ENCODE measurements around the gene SPDYE2.
A peak's percentile ranks its signal among the peaks of the same experiment; 100 is the strongest.
"Not testable (repeated sequence)": the region's sequence is repeated elsewhere in the genome, so short reads cannot be mapped to it uniquely, and the experiment has no call there.

Gene SPDYE2

DNA sequence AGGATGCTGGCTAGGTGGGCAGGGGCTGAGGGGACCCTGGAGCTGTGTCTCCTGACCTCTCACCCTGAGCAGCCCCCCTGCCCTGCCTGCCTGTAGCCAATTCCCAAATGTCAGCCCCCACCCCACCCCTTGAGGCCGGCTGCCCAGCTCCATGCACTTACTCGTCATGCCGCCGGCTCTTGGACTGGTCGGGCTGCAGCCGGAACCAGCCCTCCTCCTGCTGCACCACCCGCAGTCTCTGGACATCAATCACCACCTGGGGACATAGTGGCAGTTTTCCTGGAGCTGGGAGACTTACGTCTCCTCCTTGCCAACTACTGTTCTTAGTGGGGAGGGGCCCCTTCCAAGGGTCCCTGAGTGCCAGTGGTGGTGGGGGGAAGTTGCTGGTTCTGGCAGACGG lies 48.7 kb downstream of the SPDYE2 start:
- FAIRE-seq; DNase-seq (ENCODE audit: low spot score): not testable (repeated sequence)

DNA sequence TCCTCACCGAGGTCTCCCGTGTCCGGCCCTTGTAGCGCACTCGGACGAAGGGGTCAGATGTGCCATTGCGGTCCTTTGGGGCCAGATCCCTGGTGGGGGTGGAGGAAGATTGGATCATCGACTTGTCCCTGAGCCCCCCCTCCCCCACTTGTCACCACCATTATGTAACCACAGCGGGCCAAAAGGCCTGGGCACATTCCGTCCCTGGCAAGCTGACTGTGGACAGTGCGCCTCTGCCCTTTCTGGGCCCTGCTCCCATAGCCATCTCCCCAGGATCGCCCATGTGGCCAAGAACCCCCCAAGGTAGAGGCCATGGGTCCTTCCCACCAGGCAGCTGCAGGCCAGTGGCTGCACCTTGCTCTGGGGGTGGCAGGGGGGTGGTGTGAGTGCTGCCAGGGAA lies 51.3 kb downstream of the SPDYE2 start:
- DNase-seq (ENCODE audit: low spot score); FAIRE-seq: not testable (repeated sequence)

DNA sequence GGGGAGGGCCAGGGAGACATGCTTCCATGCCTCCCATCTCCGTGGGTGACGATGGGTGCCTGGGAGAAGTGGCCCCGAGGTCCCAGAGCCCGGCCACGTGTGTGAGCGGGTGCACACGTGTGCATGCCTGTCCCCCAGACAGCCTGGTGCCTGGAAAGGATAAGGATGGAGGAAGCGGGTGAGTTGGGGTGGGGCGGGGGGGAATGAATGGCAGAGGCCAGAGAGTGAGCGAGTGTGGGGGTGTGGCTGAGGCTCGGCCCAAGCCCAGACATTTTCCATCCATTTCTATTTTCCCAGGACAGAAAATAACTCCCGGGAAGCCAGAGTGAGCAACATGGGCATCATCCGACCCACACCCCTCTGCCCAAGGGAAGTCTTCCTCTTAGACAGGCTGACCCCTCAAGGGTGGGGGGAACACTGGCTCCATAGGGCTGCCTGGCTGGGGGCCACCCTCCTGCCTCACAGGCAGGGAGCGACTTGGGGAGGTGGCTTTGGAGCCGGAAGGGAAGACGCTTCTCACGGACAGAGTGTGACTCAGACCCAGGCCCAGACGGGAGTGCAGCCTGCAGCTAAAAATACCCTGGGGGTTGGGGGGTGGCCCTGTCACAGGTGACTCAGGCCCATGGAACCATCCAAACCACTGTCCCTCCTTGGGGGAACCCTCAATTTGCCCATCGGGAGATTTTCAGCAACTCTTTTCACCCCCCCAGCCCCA lies 53.6 kb downstream of the SPDYE2 start:
- peak; percentile 52 for FAIRE-seq
- DNase-seq (ENCODE audit: low spot score), result not testable (repeated sequence)

DNA sequence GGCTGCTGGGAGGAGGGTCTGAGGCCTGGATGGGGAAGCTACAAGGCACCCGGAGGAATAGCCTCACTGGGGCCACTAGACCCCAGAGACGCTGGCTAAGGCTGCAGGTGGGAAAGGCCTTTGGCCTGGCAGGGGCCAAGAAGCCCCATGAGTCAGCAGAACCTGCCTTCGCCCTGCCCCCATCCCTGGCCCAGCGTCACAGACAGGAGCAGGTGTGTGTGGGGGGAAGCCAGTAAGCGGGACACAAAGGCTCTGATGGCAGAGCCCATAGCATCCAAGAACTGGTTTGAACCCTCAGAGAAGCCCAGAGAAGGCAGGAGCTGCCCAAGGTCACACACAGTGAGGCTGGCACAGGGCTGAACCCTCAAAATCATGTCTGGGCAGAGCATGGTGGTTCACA lies 55.8 kb downstream of the SPDYE2 start:
- FAIRE-seq, result not testable (repeated sequence)

DNA sequence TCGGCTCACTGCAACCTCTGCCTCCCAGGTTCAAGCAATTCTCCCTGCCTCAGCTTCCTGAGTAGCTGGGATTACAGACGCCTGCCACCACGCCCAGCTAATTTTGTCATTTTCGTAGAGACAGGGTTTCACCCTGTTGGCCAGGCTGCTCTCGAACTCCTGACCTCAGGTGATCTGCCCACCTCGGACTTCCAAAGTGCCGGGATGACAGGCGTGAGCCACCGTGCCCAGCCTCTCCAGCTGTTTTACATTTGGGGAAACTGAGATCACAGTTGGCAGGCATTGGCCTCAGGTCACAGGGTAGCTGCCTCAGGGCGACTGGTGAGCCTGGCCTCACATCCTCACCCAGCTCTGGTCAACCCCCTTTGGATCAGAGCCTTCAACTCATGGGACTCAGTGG lies 58.7 kb downstream of the SPDYE2 start:
- DNase-seq (ENCODE audit: low spot score); FAIRE-seq: not testable (repeated sequence)

More for the DNA sequence above, 55.8 kb downstream of the SPDYE2 start:
- not testable (repeated sequence) for DNase-seq (ENCODE audit: low spot score)

DNA sequence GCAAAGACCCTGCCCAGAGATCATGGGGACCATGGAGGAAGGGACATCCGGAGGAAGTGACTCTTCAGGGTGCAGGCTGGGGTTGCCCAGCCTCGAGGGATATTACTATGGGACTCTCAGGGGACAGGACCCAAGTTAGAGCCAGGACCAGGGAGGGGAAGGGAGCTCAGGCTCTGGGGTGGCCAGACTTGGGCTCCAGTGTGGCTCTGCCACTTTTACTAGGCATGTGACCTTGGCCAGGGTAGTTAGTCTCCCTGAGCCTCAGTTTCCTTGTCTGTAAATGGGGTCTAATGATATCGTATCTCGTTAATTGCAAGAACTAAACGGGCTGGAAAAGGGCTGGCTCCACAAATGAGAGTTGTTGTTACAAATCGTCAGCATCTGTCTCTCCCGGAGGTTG lies 59.4 kb downstream of the SPDYE2 start:
- DNase-seq (ENCODE audit: low spot score); FAIRE-seq: not testable (repeated sequence)

DNA sequence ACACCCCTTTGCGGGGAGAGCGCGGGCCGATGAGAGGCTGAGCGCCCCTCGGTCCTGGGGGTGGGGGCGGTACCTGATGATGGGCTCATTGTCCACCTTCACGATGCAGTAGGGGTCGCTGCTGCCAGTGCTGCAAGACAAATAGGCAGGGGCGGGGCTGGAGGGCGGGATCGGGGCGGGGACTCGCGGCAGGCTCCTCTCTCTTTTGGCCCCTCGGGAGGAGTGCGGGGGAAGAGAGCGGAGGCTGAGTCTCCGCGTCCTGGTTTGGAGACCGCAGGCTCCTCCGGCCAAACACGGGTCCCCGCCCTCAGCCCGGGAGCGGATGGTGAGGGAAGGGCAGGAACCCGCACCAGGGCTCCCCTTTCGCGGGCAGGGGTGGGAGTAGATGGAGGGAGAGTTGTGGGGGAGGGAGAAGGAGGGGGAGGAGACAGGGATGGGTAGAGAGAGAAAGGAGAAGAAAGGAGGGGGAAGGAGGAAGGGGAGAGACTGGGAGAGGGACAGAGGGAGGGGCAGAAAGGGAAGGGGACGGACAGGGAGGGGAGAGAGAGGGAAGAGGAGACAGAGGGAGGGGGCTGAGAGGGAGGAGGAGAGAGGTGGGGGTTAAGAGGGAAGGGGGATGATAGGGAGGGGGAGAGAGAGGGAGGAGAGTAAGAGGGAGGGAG lies 60.1 kb downstream of the SPDYE2 start:
- FAIRE-seq; DNase-seq (ENCODE audit: low spot score): not testable (repeated sequence)

DNA sequence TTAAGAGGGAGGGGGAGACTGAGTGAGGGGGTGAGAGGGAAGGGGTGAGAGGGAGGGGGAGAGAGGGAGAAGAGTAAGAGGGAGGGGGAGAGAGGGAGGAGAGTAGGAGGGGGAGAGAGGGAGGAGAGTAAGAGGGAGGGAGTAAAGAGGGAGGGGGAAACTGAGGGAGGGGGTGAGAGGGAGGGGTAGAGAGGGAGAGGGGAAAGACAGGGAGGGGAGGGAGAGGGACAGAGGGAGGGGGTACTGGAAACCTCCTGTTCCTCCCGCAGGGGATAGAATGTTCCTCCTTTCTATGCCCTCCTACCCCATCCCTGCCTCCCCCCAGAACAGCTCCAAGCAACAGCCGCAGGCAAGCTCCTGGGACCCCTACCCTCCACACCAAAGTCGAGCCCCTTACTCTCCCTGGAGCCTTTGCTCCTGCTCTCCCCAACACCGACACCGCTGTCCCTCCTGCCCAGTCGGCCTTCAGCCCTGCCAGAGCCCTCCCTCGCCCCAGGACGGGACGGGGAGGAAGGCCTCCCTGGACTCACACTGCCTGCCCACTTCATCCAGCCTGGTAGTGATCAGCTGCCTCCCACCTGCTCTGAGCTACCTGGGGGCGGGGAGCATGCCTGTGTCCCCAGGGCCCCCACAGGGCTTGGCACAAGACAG lies 60.8 kb downstream of the SPDYE2 start:
- not testable (repeated sequence) for FAIRE-seq; DNase-seq (ENCODE audit: low spot score)
